Erythroblast (primary cell): ENCODE results near the gene CNNM4.

ENCODE experiments used
- GATA1 ChIP-seq: IDR thresholded peaks from 2 replicates; pipeline ENCODE4 v1.6.1; 2011; ENCODE audit warnings: low read depth, mild to moderate bottlenecking, control low read depth, low read length, moderate library complexity
- POLR2A ChIP-seq: IDR thresholded peaks from 2 replicates; pipeline ENCODE4 v1.6.1; 2011; ENCODE audit warnings: mild to moderate bottlenecking, low read length

DNA sequence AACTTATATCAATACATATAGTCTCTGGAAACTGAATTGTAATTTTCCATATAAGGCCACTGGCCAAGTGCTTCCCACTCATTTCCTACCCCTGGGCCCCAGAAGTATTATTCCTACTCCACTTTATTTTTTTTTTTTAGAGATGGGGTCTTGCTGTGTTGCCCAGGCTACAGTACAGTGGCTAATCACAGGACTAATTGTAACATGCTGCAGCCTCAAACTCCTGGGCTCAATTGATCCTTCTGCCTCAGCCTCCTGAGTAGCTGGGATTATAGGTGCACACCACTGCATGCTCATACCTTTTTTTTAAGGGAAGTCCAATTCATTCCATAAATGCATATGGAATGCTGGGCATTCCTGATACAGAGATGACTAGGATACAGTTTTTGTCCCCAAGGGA is 6.4 kb upstream of the CNNM4 start:
- TF ChIP-seq POLR2A: no peak
- no peak for TF ChIP-seq GATA1
